HS-5 (cell line): ENCODE measurements around the gene ETFB.

Experiments used
- DNase-seq: peaks from one replicate; pipeline ENCODE4 v3.0.0-alpha.2; 2012; ENCODE audit warnings: low read depth

ETFB gene

DNA sequence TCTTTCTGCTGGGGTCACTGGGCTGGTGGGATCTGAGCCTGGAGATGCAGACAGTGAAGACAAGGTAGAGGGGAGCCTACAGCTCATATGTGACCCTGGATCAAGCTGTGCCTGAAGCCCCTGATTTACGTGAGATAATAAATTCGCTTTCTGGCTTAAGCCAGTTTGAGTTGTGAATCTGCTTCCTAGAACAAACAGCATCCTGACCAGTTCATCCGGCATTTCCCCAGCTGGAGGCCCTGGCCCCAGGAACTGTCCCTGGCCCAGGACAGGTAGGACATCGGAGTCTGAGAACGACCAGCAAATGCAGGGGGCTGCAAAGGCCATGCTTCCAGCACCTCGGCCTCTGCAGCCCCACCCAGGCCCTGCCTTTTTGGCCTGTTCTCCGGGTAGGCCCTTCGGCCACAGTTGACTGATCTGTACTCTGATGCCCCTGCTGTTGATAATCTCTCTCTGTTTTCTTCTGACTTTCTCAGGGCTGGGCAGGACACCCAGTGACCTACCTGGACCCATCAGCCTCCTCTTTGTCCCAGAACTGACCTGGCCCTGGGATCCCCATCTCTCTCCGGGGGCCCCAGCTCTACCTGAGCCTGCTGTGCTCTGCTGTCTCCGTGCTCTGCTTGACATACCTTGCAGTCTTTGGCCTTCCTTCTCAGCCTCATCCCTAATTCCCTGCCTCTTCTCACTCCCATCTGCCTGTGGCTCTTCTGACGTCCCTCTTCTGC is 14.8 kb downstream of the ETFB start:
- DNase-seq: no peak

DNA sequence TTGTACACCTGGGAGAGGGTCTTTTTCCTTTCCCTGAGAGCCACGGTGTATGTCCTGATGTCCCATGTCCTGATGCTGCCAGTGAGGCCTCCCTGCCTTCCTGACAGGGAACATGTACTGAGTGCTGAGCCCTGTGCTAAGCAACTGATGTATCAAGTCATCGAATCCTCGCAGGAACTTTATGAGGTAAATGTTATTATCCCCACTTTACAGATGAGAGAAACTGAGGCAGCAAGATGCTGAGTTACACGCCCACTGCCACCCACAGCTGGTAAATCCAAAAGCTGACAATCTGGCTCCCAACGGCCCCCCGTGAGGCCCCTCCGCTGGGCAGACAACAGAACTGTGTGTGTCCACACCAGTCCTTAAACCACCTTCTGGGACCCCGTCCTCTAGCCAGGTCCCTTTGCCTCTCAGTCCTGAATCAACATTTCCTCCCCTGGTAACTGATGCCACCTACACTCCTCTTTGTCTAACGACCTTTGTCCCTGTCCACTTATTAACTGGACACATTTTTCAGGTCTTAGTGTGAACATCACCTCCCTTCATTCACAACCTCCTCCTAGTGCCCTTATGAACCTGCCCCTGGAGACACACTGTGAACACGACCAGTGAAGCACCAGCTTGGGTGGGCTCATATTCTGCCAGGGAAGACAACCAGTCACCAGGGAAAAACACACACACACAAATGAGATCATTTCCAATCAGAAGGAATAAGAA is 18.8 kb downstream of the ETFB start:
- no peak for DNase-seq

DNA sequence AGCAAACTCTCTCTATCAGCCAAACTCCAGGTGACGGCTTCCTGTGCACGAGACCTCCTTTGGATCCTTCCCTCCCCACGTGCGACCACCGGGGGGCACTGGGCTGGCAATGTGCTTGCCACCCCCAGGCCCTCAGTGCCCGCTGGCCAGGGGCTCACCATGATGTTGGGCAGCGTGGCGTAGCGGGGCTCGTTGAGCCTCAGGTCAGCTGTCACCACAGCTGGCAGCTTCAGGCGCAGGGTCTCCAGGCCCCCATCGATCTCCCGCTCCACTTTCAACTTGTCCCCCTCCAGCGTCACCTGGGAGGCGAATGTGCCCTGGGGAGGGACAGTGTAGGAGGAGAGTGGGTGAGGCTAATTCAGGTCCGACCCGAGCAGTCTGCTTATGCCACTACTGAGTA is 19.4 kb downstream of the ETFB start:
- DNase-seq: no peak

DNA sequence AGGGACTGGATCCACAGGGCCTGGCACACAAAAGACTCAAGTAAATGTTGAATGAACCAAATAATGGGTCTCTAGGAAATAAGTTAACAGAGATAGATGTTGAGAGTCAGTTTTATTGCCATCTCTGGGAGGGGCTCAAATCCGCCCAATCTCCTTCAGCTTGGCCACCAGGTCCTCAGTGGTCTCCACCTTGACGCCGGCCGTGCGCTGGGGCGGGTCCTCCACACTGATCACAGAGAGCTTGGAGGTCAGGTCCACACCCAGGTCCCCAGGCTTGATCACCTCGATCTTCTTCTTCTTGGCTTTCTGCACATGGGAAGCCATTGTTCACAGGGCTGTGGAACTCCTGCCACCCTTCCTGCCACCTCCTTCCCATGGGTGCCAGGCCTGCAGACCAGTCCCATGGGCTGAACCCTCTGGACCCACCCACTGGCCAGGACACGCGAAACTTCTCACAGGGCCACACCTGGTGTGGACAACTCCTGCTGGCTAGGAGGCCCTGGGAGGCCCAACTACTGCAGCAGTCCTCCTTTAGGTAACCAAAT is 21.0 kb downstream of the ETFB start:
- no peak for DNase-seq

DNA sequence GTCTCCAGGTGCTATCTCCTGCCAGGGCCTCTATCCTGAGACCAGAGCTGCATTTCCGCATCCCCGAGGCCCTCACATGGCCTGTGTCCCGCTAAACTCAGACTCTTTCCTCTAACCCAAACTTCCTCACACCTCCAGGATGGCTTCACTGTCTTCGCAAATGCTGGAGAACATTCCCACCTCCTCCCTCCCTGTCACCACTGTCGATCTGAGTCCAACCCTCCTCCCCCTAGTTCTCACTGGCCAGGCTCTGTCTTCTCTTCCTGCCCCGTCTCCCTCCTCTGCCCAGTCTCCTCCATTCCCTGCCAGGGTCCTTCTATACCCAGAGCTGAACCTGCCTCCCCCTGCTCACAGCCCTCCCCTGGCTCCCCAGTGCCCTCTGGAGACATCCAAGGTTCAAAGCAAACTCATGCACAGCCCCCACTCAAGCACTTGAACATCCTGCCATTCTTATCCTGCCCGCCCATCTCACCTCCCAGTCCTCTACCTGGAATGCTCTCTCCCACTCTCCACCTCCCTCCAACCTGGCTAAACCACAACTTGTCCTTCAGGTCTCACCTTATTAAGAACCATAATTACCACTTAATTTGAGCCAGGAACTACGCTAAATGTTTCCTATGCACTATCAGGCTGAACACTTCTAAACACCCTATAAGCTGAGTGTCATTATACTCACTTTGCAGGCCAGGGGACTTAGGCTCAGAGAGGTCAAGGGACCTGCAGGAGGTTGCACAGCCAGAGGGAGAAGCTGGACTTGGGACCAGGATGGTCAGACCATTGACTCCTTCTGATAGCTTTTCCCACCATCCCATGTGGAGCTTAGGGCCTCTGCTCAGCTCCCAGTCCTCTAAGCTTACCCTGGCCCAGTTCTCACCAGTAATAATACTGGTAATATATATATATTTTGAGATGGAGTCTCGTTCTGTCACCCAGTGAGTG is 23.3 kb downstream of the ETFB start:
- DNase-seq: no peak

DNA sequence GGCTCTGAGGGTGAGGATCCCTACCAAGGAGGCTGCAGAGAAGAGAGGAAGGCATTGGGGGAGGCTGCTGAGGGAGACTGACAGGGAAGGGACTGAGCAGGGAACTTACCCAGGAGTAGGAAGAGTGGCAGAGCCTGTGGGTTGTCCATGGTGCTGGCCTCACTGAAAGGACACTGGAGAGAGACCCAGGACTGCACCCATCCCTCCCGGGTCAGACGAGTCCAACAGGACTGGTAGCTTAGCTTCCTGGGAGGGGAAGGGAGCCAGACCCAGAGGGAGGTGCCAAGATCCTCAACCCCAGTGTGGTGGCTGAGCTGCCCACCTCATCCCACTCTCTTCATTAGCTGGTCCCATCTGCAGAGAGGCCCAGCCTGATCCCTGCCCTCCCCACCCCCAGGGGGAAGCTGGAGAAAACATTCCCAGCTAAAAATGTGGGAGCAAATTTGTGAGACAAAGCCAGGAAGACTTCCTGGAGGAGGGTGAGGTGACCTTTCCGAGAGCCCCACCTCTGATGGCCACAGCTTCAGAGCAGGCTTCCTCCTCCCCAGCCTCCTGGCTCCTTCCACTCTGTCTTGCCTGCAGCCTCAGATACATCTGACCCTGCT is 24.1 kb downstream of the ETFB start, which contains the start of gene VSIG10L:
Gene VSIG10L (minus strand): TSS at position 164 of the 605 bp plus-strand sequence. CDS start 15 bp downstream, at position 149.
- no peak for DNase-seq

DNA sequence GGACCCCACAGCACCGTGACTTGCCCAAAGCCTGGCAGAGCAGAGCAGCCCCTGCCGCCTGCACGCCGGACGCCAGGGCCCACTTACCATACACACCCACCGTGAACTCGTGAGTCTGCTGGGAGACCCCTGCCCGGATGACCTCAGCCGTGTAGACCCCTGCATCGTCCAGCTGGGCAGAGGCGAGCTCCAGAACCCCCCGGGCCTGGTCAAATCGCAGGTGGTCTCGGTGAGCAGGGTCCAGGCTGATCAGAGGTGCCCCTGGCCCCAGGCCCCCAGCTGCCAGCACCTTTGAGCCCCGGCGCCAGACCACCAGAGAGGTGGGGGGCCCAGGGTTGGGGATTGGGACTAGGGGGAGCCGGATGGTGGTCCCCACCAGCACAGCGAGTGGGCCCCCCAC is 25.1 kb downstream of the ETFB start:
- no peak for DNase-seq

DNA sequence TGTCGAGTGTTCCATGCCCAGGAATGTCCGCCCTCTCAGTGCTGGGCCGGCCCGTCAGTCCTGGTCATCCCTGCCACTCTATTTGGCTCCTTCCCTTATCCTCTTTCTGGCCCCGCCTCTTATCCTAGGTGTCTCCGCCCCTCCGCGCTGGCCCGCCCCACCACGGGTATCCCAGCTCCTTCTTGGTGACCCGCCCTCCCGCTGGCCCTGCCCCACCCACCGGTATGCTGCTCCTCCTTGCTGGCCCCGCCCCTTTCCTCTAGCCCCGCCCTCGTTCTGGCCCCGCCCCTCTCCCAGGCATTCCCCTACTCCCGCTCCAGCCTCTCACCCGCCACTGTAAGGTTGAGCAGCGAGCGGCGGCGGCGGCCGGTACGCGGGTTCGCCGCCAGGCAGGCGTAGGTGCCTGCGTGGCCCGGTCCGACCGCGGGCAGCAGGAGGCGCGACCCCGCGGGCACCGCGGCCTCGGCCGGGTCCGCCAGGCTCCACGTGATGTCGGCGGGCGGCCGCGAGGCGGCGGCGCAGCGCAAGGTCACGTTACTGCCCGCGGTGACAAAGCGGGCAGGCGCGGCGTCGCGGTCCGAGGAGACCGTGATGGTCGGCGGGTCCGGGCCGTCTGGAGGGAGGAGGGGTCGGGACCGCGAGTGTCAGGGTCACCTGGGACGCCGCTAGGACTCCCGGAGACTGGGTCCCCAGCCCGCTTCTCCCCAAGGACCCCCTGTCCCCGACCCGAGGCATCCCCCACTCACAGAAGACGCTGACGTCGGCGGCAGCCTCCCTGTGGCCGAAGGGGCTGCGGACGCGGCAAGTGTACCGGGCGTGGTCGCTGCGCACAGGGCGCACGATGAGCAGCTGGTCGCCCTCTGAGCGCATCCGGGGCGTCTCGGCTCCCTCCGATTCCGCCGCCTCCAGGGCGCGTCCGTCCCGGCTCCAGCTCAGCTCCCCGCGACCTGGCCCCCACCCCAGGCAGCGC is 26.2 kb downstream of the ETFB start:
- peak; percentile 83 for DNase-seq

DNA sequence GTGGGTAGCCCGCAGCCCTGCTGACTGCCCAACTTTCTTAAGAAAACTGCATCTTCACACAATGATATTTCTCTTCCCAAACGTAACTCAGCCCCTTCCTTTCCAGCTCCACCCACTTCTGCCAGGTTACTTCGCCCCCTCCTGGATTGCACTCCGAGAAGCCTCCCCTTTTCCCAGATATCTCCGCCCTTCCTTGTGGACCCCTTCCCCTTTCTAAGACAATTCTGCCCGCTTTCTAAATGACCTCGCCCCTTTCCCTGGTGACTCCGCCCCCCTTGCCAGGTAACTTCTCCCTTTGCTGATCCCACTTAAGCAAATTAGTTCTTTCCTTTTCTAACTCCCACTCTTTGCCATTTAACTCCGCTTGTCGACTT is 26.9 kb downstream of the ETFB start:
- DNase-seq: no peak

DNA sequence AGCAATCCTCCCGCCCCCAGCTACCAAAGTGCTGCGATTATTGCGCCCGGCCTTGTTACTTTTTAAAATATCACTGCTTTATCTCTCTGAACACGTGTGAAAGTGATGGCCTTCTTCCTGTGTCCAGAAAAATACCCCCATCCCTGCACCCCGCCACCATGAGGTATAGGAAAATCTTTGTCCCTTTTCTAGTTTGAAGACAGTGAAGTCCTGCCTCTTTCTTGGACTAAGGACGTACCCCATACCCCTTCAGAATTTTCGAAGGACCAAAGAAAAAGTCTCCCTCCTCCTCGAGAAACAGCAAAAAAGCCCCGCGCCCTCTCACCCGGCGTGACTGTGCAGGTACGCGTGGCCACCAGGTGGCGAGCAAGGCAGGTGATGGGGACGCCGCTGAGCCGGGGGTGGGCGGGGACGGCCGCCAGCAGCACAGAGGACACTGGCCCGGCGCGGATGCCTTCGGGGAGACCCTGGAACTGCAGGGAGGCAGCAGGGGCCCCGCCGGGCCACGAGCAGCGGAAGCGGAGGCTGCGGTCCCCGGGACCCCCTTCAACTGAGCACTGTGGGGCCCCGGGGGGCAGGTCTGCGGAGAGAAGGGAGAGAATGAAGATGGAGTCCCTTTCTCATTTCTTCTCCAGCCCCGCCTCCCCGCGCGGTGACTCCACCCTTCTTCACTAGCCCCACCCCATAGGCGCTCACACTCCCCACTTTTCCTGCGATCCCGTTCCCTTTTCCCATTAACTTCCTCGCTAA is 27.4 kb downstream of the ETFB start:
- DNase-seq: peak; percentile 60

DNA sequence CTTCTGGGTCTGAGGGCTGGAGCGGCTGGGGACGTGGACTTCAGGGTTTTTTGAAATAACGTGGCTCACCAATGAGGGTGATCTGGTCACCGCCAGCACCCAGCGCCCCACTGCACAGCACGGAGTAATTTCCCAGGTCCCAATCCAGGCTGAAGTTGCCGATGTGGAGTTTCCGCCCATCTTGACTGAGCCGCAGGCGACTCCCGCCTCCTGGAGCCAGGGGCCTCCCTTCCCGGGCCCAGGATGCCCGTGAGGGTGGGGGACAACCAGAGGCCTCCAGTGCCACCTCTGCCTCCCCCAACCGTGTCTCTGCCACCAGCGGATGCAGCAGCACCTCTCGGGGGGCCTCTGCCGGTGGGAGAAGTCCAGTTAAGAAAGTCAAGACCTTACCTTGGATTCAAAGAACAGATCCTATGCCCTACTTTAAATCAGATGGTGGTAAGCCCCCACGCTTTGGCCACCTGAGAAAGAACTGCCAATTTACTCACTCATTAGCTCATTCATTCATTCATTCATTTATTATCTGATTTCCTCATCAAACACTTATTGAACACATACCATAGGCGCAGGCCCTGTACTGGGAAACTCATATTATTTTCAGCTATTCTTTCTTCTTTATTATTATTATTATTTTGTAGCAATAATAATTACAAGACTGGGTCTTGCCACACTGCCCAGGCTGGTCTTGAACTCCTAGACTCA is 28.2 kb downstream of the ETFB start:
- DNase-seq: no peak

DNA sequence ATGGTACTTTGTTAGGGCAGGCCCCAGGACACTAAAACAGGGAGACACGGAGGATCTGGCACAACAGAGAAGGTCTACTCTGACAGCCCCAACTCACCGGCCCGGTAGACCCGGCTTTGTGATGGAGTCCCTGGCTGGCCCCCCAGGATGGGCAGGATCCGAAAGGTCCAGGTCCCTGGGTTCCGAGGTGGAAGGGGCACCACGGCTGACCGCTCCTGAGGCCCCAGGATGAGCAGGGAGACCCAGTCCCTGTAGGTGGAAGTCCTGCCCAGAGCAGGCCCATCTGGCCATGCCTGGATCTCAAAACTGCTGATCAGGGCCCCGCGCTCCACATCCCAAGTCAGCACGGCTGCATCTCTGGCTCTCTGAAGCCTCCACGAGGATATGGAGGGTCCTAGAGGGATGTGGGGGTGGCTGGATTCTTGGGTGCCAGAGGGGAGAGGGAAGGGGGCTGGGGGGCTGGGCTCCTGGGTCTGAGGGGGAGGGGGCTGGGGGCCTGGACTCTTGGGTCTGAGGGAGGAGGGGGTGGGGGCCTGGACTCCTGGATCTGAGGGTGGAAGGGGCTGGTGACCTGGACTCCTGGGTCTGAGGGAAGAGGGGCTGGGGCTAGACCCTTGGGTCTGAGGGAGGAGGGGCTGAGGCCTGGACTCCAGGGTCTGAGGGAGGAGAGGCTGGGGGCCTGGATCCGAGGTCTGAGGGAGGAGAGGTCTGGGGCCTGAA is 28.9 kb downstream of the ETFB start:
- DNase-seq: no peak

DNA sequence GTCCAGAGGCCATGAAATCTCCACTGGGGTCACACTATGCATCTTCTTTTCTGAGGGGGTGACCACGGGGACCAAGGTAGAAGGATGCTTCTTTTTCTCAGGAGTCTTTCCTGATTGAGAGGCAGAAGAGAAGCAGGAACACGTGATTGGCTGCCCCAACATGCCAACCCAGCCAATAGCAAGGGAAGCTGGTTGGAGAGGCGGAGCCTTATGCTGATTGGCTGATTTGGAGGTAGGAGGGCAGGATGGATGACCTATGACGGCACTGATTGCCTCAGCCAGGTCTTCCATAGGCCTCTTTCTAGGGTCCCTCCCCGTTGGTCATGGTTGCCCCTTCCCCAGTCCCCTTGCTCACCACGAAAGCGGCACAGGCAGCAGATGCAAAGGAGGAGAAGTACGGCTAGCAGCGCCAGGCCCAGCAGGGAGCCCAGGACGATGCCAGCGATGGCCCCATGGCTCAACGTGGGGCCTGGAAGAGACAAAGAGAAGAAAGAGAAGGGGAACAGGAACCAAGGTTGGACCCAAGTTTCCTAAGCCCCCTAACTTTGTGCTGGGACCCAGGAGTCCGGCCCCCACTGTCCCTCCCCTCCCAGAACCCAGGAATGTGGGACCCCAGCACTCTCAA is 32.2 kb downstream of the ETFB start:
- DNase-seq: no peak

DNA sequence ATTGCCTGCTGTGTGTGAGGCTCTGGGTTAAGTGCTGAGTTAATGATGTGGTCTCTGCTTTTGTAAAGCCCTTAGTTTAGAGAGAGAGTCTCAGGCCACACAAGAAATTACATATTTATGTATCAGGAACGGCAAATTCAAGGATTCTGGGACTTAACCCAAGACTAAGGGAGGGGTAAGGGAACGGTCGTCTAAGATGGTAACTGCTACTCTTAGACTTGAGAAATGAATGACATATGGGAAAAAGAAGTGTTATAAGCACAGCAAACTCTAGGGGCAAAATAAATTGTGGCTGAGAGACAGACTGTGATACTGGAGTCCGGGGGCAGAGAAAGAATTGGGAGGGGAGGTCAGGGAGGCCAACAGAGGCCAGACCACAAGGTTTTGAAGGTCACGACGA is 34.5 kb downstream of the ETFB start:
- no peak for DNase-seq

DNA sequence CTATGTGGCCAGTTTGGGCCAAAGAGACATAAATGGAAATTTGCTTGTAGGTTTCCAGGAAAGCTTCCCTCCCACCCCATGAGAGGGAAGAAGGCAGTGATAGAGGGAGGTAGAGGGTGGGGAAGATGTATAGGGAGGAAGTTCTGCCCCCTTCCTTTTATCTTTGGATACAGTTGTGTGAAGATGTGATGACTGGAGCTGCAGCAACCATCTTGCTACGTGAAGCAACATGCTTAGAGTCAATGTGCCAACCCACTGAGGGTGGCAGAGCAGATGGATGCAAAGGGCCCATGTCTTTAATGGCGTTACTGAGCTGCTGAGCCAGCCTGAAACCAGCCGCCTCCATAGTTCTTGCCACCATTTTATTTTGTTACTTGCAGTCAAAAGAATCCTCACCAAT is 35.0 kb downstream of the ETFB start:
- DNase-seq: no peak

DNA sequence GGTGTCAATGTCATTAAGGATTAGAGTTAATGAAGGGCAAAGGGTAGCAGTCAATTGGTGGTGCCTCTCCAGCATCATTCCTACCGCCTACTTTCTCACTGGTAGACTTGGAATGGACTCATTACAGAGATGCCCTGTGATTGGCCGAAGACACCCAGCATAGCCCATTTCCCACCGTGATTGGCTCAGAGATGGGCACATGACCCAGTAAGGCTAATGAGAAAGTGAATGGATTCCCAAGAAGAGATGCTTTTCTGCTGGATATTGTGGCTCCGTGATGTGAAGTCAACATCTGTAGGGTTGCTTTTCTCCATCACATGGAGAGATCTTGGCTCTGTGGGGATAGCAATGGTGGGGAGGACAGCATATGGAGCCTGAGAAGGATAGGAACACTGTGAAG is 35.8 kb downstream of the ETFB start:
- no peak for DNase-seq

DNA sequence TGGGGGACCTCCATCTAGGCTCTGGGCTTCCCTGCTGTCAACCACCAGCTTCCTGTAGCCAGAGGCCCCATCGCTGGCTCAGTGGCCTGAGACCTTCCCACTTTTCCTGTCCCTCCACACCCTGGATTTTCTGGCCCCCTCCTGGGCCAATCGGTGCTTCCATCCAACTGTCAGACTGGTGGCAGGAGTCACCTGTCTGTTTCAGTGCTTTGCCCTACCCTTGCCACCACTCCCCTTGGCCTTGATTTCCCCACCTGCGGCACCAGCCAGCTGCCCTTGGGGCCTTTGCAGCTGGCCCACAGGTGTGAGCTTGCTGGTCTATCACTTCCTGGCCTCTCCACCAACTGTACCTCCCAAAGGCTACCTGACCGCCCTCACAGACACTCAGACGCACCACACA is 36.8 kb downstream of the ETFB start:
- no peak for DNase-seq
